GM12878 (cell line): ENCODE measurements around the gene SHC4. TPM values are rescaled to one million over a fixed set of nuclear protein-coding genes. Genes with fewer than 3 reads are reported as not detected.

Source experiments
- ATAC-seq: fragments of 200-7000 bp; cut with Tn5 transposase; 3 replicates; pipeline ENCODE4 v1.9.1; 2020; ENCODE audit warnings: mild to moderate bottlenecking, moderate library complexity
- BruUV-seq: library from RNA; stranded (reverse); fragments of 400-500 nt; replicated peaks from 2 replicates; lab custom pipeline; 2021; lab: Mats Ljungman, UMichigan
- CTCF ChIA-PET: fragments of 300-600 bp; sonication (Branson Sonifier 250); formaldehyde crosslinking; extraction: SDS; loops from one replicate; lab custom pipeline; 2021; ENCODE audit warnings: inconsistent platforms; lab: Yijun Ruan, JAX
- POLR2A ChIA-PET: fragments of 350-600 bp; formaldehyde crosslinking; extraction: SDS; loops from one replicate; lab custom pipeline; 2021; ENCODE audit warnings: inconsistent platforms; lab: Charles Lee
- RAD21 ChIA-PET: fragments of 300-600 bp; sonication (Branson Sonifier 250); formaldehyde crosslinking; loops from one replicate; lab custom pipeline; 2023; ENCODE audit warnings: antibody characterized with exemption; ENCODE audit not compliant: unreplicated experiment; lab: Charles Lee
- SMC1A ChIA-PET: fragments of 300-600 bp; sonication (Branson Sonifier 250); formaldehyde crosslinking; loops from one replicate; lab custom pipeline; 2023; ENCODE audit not compliant: unreplicated experiment, uncharacterized antibody; lab: Charles Lee
- DNase-seq: peaks from one replicate; pipeline ENCODE4 v3.0.0-alpha.2; 2011; ENCODE audit warnings: low read depth, low spot score
- FAIRE-seq: peaks from 3 replicates; lab custom pipeline; 2011; peaks lifted over from hg19 to GRCh38; lab: Jason Lieb, UNC
- H2AFZ ChIP-seq: 2 replicates; pipeline ENCODE4 v1.6.0; 2011; ENCODE audit warnings: low read depth, low read length, control low read depth; ENCODE audit not compliant: control insufficient read depth
- H3K27ac ChIP-seq: 2 replicates; pipeline ENCODE4 v1.5.1; 2011; ENCODE audit warnings: control low read depth; ENCODE audit not compliant: control insufficient read depth, insufficient read depth
- H3K27me3 ChIP-seq, 2 experiments: replicated peaks in 1 of 2; 2 replicates each; pipeline versions ENCODE4 v1.6.0 to v1.6.1; 2011; ENCODE audit warnings: low read length in 1 of 2; ENCODE audit not compliant: control insufficient read depth in 2 of 2, insufficient read depth in 2 of 2
- H3K36me3 ChIP-seq, 2 experiments: 2 replicates each; pipeline ENCODE4 v1.5.1; 2011; ENCODE audit warnings: low read length in 1 of 2; ENCODE audit not compliant: control insufficient read depth in 2 of 2, insufficient read depth in 2 of 2
- H3K4me1 ChIP-seq: 2 replicates; pipeline ENCODE4 v1.6.1; 2011; ENCODE audit warnings: mild to moderate bottlenecking, low read length, moderate library complexity, mixed read lengths; ENCODE audit not compliant: control insufficient read depth, insufficient read depth
- H3K4me2 ChIP-seq: 2 replicates; pipeline ENCODE4 v1.6.0; 2011; ENCODE audit warnings: control low read depth; ENCODE audit not compliant: control insufficient read depth, insufficient read depth
- H3K4me3 ChIP-seq: fragments of 200-600 bp; sonication (generic); 2 replicates; pipeline ENCODE4 v1.5.1; 2016
- H3K79me2 ChIP-seq: 2 replicates; pipeline ENCODE4 v1.6.0; 2011; ENCODE audit warnings: low read length; ENCODE audit not compliant: control insufficient read depth, insufficient read depth
- H3K9ac ChIP-seq: 2 replicates; pipeline ENCODE4 v1.8.0; 2011; ENCODE audit warnings: low read length, control low read depth, mixed read lengths; ENCODE audit not compliant: control insufficient read depth, insufficient read depth
- H3K9me3 ChIP-seq: replicated peaks from 3 replicates; pipeline ENCODE4 v1.5.1; 2011; ENCODE audit warnings: mild to moderate bottlenecking, low read length; ENCODE audit not compliant: control insufficient read depth, insufficient read depth
- H4K20me1 ChIP-seq: 2 replicates; pipeline ENCODE4 v1.6.0; 2011; ENCODE audit not compliant: control insufficient read depth, insufficient read depth
- ATF2 ChIP-seq: IDR thresholded peaks from 2 replicates; pipeline ENCODE4 v1.6.1; 2012; ENCODE audit warnings: low read length, inconsistent platforms
- ATF7 ChIP-seq: fragments of 450-650 bp; IDR thresholded peaks from 2 replicates; pipeline ENCODE4 v1.6.1; 2016; ENCODE audit warnings: low read depth, mild to moderate bottlenecking
- BACH1 ChIP-seq: fragments of 450-650 bp; IDR thresholded peaks from 2 replicates; pipeline ENCODE4 v1.6.1; 2017; ENCODE audit warnings: mild to moderate bottlenecking, borderline replicate concordance
- BHLHE40 ChIP-seq, 2 experiments: fragments of 450-650 bp in 1 of 2; IDR thresholded peaks; 2 replicates each; pipeline ENCODE4 v1.6.1; 2011 to 2017; ENCODE audit warnings: low read depth in 2 of 2, borderline replicate concordance in 1 of 2, improper control_type of control experiment in 1 of 2, low read length in 1 of 2, mild to moderate bottlenecking in 1 of 2
- CEBPB ChIP-seq, 2 experiments: fragments of 150-350 bp in 1 of 2; IDR thresholded peaks; 2 replicates each; pipeline ENCODE4 v1.6.1; 2012 to 2014; ENCODE audit warnings: low read depth in 2 of 2, low read length in 2 of 2, borderline replicate concordance in 1 of 2, inconsistent platforms in 1 of 2
- ETV6 ChIP-seq, 2 experiments: fragments of 450-650 bp in 1 of 2; IDR thresholded peaks in 1 of 2; conservative IDR thresholded peaks in 1 of 2; 2 replicates each; pipeline ENCODE4 v1.6.1; 2014; ENCODE audit warnings: antibody characterized with exemption in 1 of 2, borderline replicate concordance in 1 of 2, low read depth in 1 of 2, mild to moderate bottlenecking in 1 of 2, moderate library complexity in 1 of 2
- GABPA ChIP-seq: IDR thresholded peaks from 2 replicates; pipeline ENCODE4 v1.6.1; 2014; ENCODE audit warnings: antibody characterized with exemption, low read depth, mild to moderate bottlenecking, inconsistent platforms
- IRF5 ChIP-seq: fragments of 450-650 bp; IDR thresholded peaks from 2 replicates; pipeline ENCODE4 v1.6.1; 2017; ENCODE audit warnings: borderline replicate concordance
- MTA2 ChIP-seq: fragments of 450-650 bp; IDR thresholded peaks from 2 replicates; pipeline ENCODE4 v1.6.1; 2016; ENCODE audit warnings: low read depth, mild to moderate bottlenecking, moderate library complexity
- SRF ChIP-seq, 2 experiments: IDR thresholded peaks; 2 replicates each; pipeline ENCODE4 v1.6.1; 2011; ENCODE audit warnings: low read depth in 2 of 2, low read length in 2 of 2, mild to moderate bottlenecking in 1 of 2, moderate library complexity in 1 of 2
- SUPT20H ChIP-seq: IDR thresholded peaks from 2 replicates; pipeline ENCODE4 v1.6.1; 2011; ENCODE audit warnings: low read depth, mild to moderate bottlenecking, low read length, moderate library complexity, borderline replicate concordance; ENCODE audit not compliant: control insufficient read depth
- USF1 ChIP-seq: IDR thresholded peaks from 2 replicates; pipeline ENCODE4 v1.6.1; 2011; ENCODE audit warnings: borderline replicate concordance, low read depth, mild to moderate bottlenecking, moderate library complexity, mixed read lengths, low read length; ENCODE audit not compliant: insufficient read depth; ENCODE audit errors: extremely low read length
- ZNF687 ChIP-seq: fragments of 450-650 bp; IDR thresholded peaks from 2 replicates; pipeline ENCODE4 v1.6.1; 2017; ENCODE audit warnings: mild to moderate bottlenecking, moderate library complexity
- WGBS: methylation state at CpG from one replicate; pipeline ENCODE4 v1.1.6; 2016; ENCODE audit warnings: low lambda C conversion rate; ENCODE audit not compliant: insufficient replicate concordance, insufficient coverage; ENCODE audit errors: missing lambda C conversion rate; 5-methylcytosine and 5-hydroxymethylcytosine counted together
- in situ Hi-C: fragments of 300-500 bp; cut with MboI; formaldehyde crosslinking; loops from 9 replicates; pipeline ENCODE4 v1.14.3; 2018; ENCODE audit warnings: mixed read lengths
- intact Hi-C: fragments of 100-400 bp; cut with micrococcal nuclease; formaldehyde crosslinking; loops from one replicate; pipeline ENCODE4 v1.14.2; 2022; ENCODE audit not compliant: unreplicated experiment
- polyA plus RNA-seq, 11 experiments: library from polyadenylated mRNA; depleted of rRNA in 4 of 11; unstranded in 6 of 11; stranded (reverse) in 5 of 11; fragments of >200 nt; fragmentation: Nextera tagmentation in 4 of 11; fragmentation: Illumina TruSeq in 1 of 11; extraction: Ambion mirVana in 4 of 11; extraction: Trizol in 1 of 11; gene quantifications; 1 replicate in 1 of 11; 2 replicates in 10 of 11; pipeline versions ENCODE4 v1.2.1 to v1.2.3, GENCODE V29; 2011 to 2016; ENCODE audit warnings: inconsistent platforms in 2 of 11, missing spikeins in 2 of 11, low read depth in 1 of 11
- total RNA-seq, 4 experiments: library from RNA; depleted of rRNA in 3 of 4; stranded (reverse); fragments of >200 nt in 3 of 4; fragmentation: Illumina TruSeq in 1 of 4; extraction: Trizol in 1 of 4; gene quantifications; 2 replicates each; pipeline versions ENCODE4 v1.2.1 to v1.2.3, GENCODE V29; 2013 to 2021

The SHC4 gene
- total and polyA plus RNA-seq, 10 of the 15 experiments (the other 5 are each of a cell fraction or from before 2014, with no cell fraction given), result 0.04 to 0.87 (median 0.14) TPM

- H3K9ac ChIP-seq, result peak overlapping the region; percentile 60
- FAIRE-seq, result peak; percentile 80
- ChIA-PET SMC1A (interaction anchor here (0.6 to 3.4 kb wide), 8 partner anchors 9 to 436 kb away, joined by 3 to 16 read pairs (median 4); partner anchors contain the start of genes CEP152 and EID1), RAD21 (interaction anchor here (0.5 to 1.8 kb wide), 6 partner anchors 9 to 436 kb away, joined by 3 to 8 read pairs (median 4); no protein-coding TSS in a partner anchor), POLR2A (interaction anchor here (2.2 to 4.2 kb wide), 2 partner anchors 12 to 16 kb away, joined by 7 to 19 read pairs; partner anchors contain the start of gene CEP152), CTCF (interaction anchor here (0.6 to 1.9 kb wide), 6 partner anchors 15 to 436 kb away, joined by 3 to 4 read pairs (median 3); partner anchors contain the start of gene CEP152)
- peak; percentile 97 for ATAC-seq
- peaks cover 2 to 22% of the 10 kb centered on the region in 2 experiments; a peak in 3 of 4 replicates for H3K36me3 ChIP-seq
- H3K4me3 ChIP-seq, result peak overlapping the region; percentile 20; the same call in 1 of the 2 replicates
- peak overlapping the region; percentile 95 for H3K4me2 ChIP-seq
- 48% methylated on average over 2 of the region's 2 CpGs for WGBS
- peaks cover 2% of the 10 kb centered on the region; the same call in 1 of the 2 replicates for H3K79me2 ChIP-seq
- intact Hi-C loops (loop anchor here (5.0 to 10.0 kb wide), 2 partner anchors 147 to 290 kb away; partner anchors contain the start of gene FBN1), in situ Hi-C loops (no loop called here)
- no TSS peak for BruUV-seq
- peaks cover 9% of the 10 kb centered on the region for H3K4me1 ChIP-seq
- H3K27me3 ChIP-seq, result no peaks in the 10 kb centered on the region
- peak overlapping the region; percentile 87 for H2AFZ ChIP-seq
- no peaks in the 10 kb centered on the region for H4K20me1 ChIP-seq
- peak; percentile 69 for DNase-seq
- H3K9me3 ChIP-seq, result no peaks in the 10 kb centered on the region
- H3K27ac ChIP-seq, result peak overlapping the region; percentile 94
- peak; percentile 67; the same call in 1 of the 2 replicates for TF ChIP-seq ZNF687
- peak; percentile 43; the same call in 1 of the 2 replicates for TF ChIP-seq GABPA
- TF ChIP-seq SUPT20H, result no peak
- no peak for TF ChIP-seq USF1
- peak in 1 of 2 experiments; percentile 31; a peak in 2 of 4 replicates for TF ChIP-seq BHLHE40 (IDR thresholded peaks at IDR 0.05; ENCODE audit: borderline replicate concordance in 1 of 2, low read depth in 2 of 2, low read length in 1 of 2)
- 0 out of 4 replicates have a peak, but pooled peaks of 1 of the 2 experiments have one; percentile 61 for TF ChIP-seq SRF (IDR thresholded peaks at IDR 0.05; ENCODE audit: low read depth in 2 of 2, low read length in 2 of 2)
- peak in 1 of 2 experiments; percentile 19; a peak in 1 of 4 replicates for TF ChIP-seq ETV6 (conservative IDR thresholded peaks at IDR 0.05 in 1 of 2, IDR thresholded peaks at IDR 0.05 in 1 of 2; ENCODE audit: borderline replicate concordance in 1 of 2, low read depth in 1 of 2)
- peak; percentile 94 for TF ChIP-seq MTA2
- TF ChIP-seq CEBPB (IDR thresholded peaks at IDR 0.05; ENCODE audit: borderline replicate concordance in 1 of 2, low read depth in 2 of 2, low read length in 2 of 2), result 0 out of 4 replicates have a peak, but pooled peaks of 1 of the 2 experiments have one; percentile 54
- TF ChIP-seq ATF2, result peak; percentile 97
- TF ChIP-seq IRF5, result no peak
- peak; percentile 99 for TF ChIP-seq ATF7
- TF ChIP-seq BACH1, result peak; percentile 77; the same call in 1 of the 2 replicates
Observed at GRCh38 chr15:48794697-48795134, 169.0 kb downstream of the SHC4 start.
